A549 (cell line): ENCODE results near the gene TUBGCP3. TPM values are rescaled to one million over a fixed set of nuclear protein-coding genes. Genes with fewer than 3 reads are reported as not detected.

Experiments used
- ATAC-seq, 2 experiments: fragments of 200-7000 bp in 1 of 2; fragments of >200 bp in 1 of 2; cut with Nextera tagmentation in 1 of 2; cut with Tn5 transposase in 1 of 2; 3 replicates each; pipeline versions ENCODE4 v1.8.0 to v1.9.1; 2018 to 2020; ENCODE audit warnings: mild to moderate bottlenecking in 1 of 2, moderate library complexity in 1 of 2
- CTCF ChIA-PET: fragments of 300-600 bp; sonication (Branson Sonifier 250); formaldehyde crosslinking; extraction: SDS; loops from one replicate; lab custom pipeline; 2021; ENCODE audit warnings: antibody characterized with exemption, inconsistent platforms; lab: Yijun Ruan, JAX
- POLR2A ChIA-PET: fragments of 350-600 bp; formaldehyde crosslinking; extraction: SDS; loops from one replicate; lab custom pipeline; 2021; ENCODE audit warnings: antibody characterized with exemption, inconsistent platforms; lab: Yijun Ruan, JAX
- DNase-seq, 2 experiments: peaks; one replicate each; pipeline versions ENCODE4 v3.0.0 to v3.0.0-alpha.2; 2011 to 2016; ENCODE audit warnings: low read depth in 1 of 2, low spot score in 1 of 2
- FAIRE-seq: peaks from 2 replicates; lab custom pipeline; 2011; peaks lifted over from hg19 to GRCh38; lab: Jason Lieb, UNC
- H3K27ac ChIP-seq, 2 experiments: fragments of >200 bp; sonication (Bioruptor Twin); formaldehyde crosslinking; 3 replicates each; pipeline ENCODE4 v1.5.1; 2016 to 2017
- H3K4me1 ChIP-seq: fragments of >200 bp; sonication (Bioruptor Twin); formaldehyde crosslinking; 3 replicates; pipeline ENCODE4 v1.6.1; 2016
- H3K4me2 ChIP-seq: fragments of >200 bp; sonication (Bioruptor Twin); formaldehyde crosslinking; 3 replicates; pipeline ENCODE4 v1.6.1; 2016
- H3K4me3 ChIP-seq: fragments of >200 bp; sonication (Bioruptor Twin); formaldehyde crosslinking; 3 replicates; pipeline ENCODE4 v1.5.1; 2016
- H3K9me3 ChIP-seq: fragments of >200 bp; sonication (Bioruptor Twin); formaldehyde crosslinking; 3 replicates; pipeline ENCODE4 v1.6.1; 2016
- CBX2 ChIP-seq: fragments of 200-600 bp; sonication (generic); IDR thresholded peaks from 2 replicates; pipeline ENCODE4 v1.6.1; 2016; ENCODE audit warnings: low read depth, mild to moderate bottlenecking, borderline replicate concordance
- CBX8 ChIP-seq: fragments of 200-600 bp; sonication (generic); IDR thresholded peaks from 2 replicates; pipeline ENCODE4 v1.6.1; 2016
- CTCF ChIP-seq: fragments of >200 bp; sonication (Bioruptor Twin); formaldehyde crosslinking; IDR thresholded peaks from 3 replicates; pipeline ENCODE4 v1.5.1; 2016
- E2F6 ChIP-seq: IDR thresholded peaks from 2 replicates; pipeline ENCODE4 v1.6.1; 2012; ENCODE audit warnings: low read depth, borderline replicate concordance
- ESRRA ChIP-seq: fragments of 150-350 bp; IDR thresholded peaks from 2 replicates; pipeline ENCODE4 v1.6.1; 2014; ENCODE audit warnings: mild to moderate bottlenecking, low read length, borderline replicate concordance
- HEYL ChIP-seq: fragments of 250-450 bp; sonication (Bioruptor Pico); IDR thresholded peaks from 2 replicates; pipeline ENCODE4 v1.8.0; 2021; ENCODE audit warnings: mild to moderate bottlenecking, moderate library complexity
- HMGXB4 ChIP-seq: fragments of 250-450 bp; sonication (Bioruptor Pico); IDR thresholded peaks from 2 replicates; pipeline ENCODE4 v1.5.0; 2021; ENCODE audit warnings: mild to moderate bottlenecking, moderate library complexity, borderline replicate concordance
- HOXB13 ChIP-seq: fragments of 250-450 bp; sonication (Bioruptor Pico); IDR thresholded peaks from 2 replicates; pipeline ENCODE4 v1.5.0; 2020; ENCODE audit warnings: low read depth, mild to moderate bottlenecking, moderate library complexity
- KDM5A ChIP-seq: fragments of 200-600 bp; sonication (generic); IDR thresholded peaks from 2 replicates; pipeline ENCODE4 v1.6.1; 2016; ENCODE audit warnings: antibody characterized with exemption, mild to moderate bottlenecking
- NFE2L2 ChIP-seq: fragments of 150-350 bp; conservative IDR thresholded peaks from 2 replicates; pipeline ENCODE4 v1.6.1; 2014; ENCODE audit warnings: low read length
- NR3C1 ChIP-seq: fragments of >200 bp; sonication (Bioruptor Twin); formaldehyde crosslinking; IDR thresholded peaks from 3 replicates; pipeline ENCODE4 v1.6.1; 2017
- POLR2A ChIP-seq: IDR thresholded peaks from 2 replicates; pipeline ENCODE4 v1.6.1; 2012; ENCODE audit warnings: mild to moderate bottlenecking, low read length
- POLR2AphosphoS2 ChIP-seq: conservative IDR thresholded peaks from 2 replicates; pipeline ENCODE4 v1.6.1; 2012; ENCODE audit warnings: low read length, improper control_type of control experiment, inconsistent platforms
- TP53 ChIP-seq: fragments of 250-450 bp; sonication (Bioruptor Pico); IDR thresholded peaks from 2 replicates; pipeline ENCODE4 v1.5.0; 2021; ENCODE audit warnings: mild to moderate bottlenecking, moderate library complexity
- ZC3H11A ChIP-seq: fragments of 450-650 bp; IDR thresholded peaks from 2 replicates; pipeline ENCODE4 v1.6.1; 2014; ENCODE audit warnings: antibody characterized with exemption, mild to moderate bottlenecking
- ZFP36 ChIP-seq: fragments of 450-650 bp; IDR thresholded peaks from 2 replicates; pipeline ENCODE4 v1.6.1; 2014; ENCODE audit warnings: borderline replicate concordance; ENCODE audit not compliant: partially characterized antibody
- ZNF302 ChIP-seq: fragments of 250-450 bp; sonication (Bioruptor Pico); IDR thresholded peaks from 2 replicates; pipeline ENCODE4 v1.9.0; 2021; ENCODE audit warnings: inconsistent platforms, mild to moderate bottlenecking, moderate library complexity
- ZSCAN20 ChIP-seq: fragments of 250-450 bp; sonication (Bioruptor Pico); IDR thresholded peaks from 2 replicates; pipeline ENCODE4 v1.8.0; 2022; ENCODE audit warnings: mild to moderate bottlenecking, moderate library complexity
- WGBS: methylation state at CpG from one replicate; pipeline ENCODE4 v1.1.6; 2017; ENCODE audit errors: missing lambda C conversion rate; 5-methylcytosine and 5-hydroxymethylcytosine counted together
- polyA plus RNA-seq, 4 experiments: library from polyadenylated mRNA; depleted of rRNA in 3 of 4; stranded (reverse); fragments of >200 nt; fragmentation: RNase III in 1 of 4; extraction: RNeasy Plus Mini Kit Qiagen cat#74134 plus additional on column Dnase treatment in 1 of 4; gene quantifications; 2 replicates in 3 of 4; 3 replicates in 1 of 4; pipeline ENCODE4 v1.2.3, GENCODE V29; 2011 to 2017
- TF ChIP-seq, protein P1 (sequence below): IDR thresholded peaks from 2 replicates; pipeline ENCODE4 v1.6.1; 2012

The TUBGCP3 gene
- polyA plus RNA-seq, 2 of the 4 experiments (the other 2 are of a cell fraction), result 15.9 to 21.3 TPM

GRCh38 chr13:112509190-112509589 lies 78.8 kb downstream of the TUBGCP3 start:
- WGBS, result 90% methylated on average over 6 of the region's 6 CpGs
- no peak overlapping the region for H3K4me3 ChIP-seq
- ChIA-PET CTCF (interaction anchor here (1.1 kb wide), 1 partner anchor 11 kb away, joined by 3 read pairs; no protein-coding TSS in a partner anchor), POLR2A (no interaction called here)
- H3K9me3 ChIP-seq, result no peaks in the 10 kb centered on the region
- no peak for DNase-seq
- H3K4me2 ChIP-seq, result no peak overlapping the region
- ATAC-seq, result no peak
- H3K4me1 ChIP-seq, result no peaks in the 10 kb centered on the region
- TF ChIP-seq NFE2L2, result no peak
- TF ChIP-seq HOXB13 (CRISPR knock-in tag), result no peak
- TF ChIP-seq ESRRA, result no peak
- no peak for TF ChIP-seq CBX2
- TF ChIP-seq HEYL (CRISPR knock-in tag), result no peak
- no peak for TF ChIP-seq CBX8
- no peak for TF ChIP-seq POLR2A
- no peak for TF ChIP-seq TP53 (CRISPR knock-in tag)
- no peak for TF ChIP-seq KDM5A
- no peak for TF ChIP-seq CTCF
- TF ChIP-seq ZSCAN20 (CRISPR knock-in tag), result no peak
- no peak for TF ChIP-seq ZFP36
- TF ChIP-seq ZNF302 (CRISPR knock-in tag), result no peak
- TF ChIP-seq POLR2AphosphoS2, result no peak
- no peak for TF ChIP-seq ZC3H11A
- TF ChIP-seq HMGXB4, result no peak
- FAIRE-seq, result no peak
- H3K27ac ChIP-seq, result no peak overlapping the region

- 95% methylated on average over 8 of the region's 8 CpGs for WGBS
- POLR2A ChIA-PET, result no interaction called here
Measured at GRCh38 chr13:112506046-112506445, 81.9 kb downstream of the TUBGCP3 start.

More at GRCh38 chr13:112506046-112506445, 81.9 kb downstream of the TUBGCP3 start:
- CTCF ChIA-PET, result no interaction called here
- DNase-seq (no peak), ATAC-seq (no peak), FAIRE-seq (no peak)
- no peak overlapping the region for H3K4me2 ChIP-seq
- no peak overlapping the region for H3K27ac ChIP-seq
- no peaks in the 10 kb centered on the region for H3K4me1 ChIP-seq
- no peak overlapping the region for H3K4me3 ChIP-seq
- no peaks in the 10 kb centered on the region for H3K9me3 ChIP-seq
- TF ChIP-seq E2F6, result no peak
- TF ChIP-seq NR3C1, result no peak
- no peak for TF ChIP-seq POLR2A
- TF ChIP-seq, protein P1, sequence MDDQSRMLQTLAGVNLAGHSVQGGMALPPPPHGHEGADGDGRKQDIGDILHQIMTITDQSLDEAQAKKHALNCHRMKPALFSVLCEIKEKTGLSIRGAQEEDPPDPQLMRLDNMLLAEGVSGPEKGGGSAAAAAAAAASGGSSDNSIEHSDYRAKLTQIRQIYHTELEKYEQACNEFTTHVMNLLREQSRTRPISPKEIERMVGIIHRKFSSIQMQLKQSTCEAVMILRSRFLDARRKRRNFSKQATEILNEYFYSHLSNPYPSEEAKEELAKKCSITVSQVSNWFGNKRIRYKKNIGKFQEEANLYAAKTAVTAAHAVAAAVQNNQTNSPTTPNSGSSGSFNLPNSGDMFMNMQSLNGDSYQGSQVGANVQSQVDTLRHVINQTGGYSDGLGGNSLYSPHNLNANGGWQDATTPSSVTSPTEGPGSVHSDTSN, result no peak
- no peak for TF ChIP-seq ZC3H11A
